Fibroblast of lung (primary cell): ENCODE data around the gene ADGRV1.

Source experiments
- EZH2 ChIP-seq: IDR thresholded peaks from 2 replicates; pipeline ENCODE4 v1.5.1; 2012; ENCODE audit warnings: low read length, control low read depth, mild to moderate bottlenecking; ENCODE audit errors: missing control alignments
- TF ChIP-seq, protein P1 (sequence below), 2 donors: IDR thresholded peaks in 1 of 2; conservative IDR thresholded peaks in 1 of 2; 1 replicate in 1 of 2; 2 replicates in 1 of 2; pipeline ENCODE4 v1.5.1; 2011 to 2012; ENCODE audit warnings: low read length in 2 of 2, control low read depth in 1 of 2, inconsistent platforms in 1 of 2, low read depth in 1 of 2, mild to moderate bottlenecking in 1 of 2

DNA sequence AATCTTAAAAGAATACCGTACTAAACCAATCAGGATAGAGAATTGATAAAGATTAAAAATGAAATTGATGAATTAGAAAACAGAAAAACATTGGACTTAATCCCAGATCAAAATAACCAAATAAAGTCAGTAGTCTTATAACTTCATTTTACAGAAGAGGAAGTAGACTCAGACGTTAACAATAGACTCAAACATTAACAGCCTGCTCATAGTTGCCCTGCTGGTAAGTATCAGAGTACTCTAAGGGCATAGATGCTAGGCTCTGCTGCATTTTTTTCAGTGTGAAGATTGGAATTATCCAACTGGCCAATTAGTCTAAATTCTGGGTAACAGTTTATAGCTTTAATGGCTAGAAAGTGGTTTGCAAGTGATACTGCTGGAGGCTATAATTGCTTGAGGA, 42.9 kb downstream of the ADGRV1 start:
- TF ChIP-seq, protein P1, sequence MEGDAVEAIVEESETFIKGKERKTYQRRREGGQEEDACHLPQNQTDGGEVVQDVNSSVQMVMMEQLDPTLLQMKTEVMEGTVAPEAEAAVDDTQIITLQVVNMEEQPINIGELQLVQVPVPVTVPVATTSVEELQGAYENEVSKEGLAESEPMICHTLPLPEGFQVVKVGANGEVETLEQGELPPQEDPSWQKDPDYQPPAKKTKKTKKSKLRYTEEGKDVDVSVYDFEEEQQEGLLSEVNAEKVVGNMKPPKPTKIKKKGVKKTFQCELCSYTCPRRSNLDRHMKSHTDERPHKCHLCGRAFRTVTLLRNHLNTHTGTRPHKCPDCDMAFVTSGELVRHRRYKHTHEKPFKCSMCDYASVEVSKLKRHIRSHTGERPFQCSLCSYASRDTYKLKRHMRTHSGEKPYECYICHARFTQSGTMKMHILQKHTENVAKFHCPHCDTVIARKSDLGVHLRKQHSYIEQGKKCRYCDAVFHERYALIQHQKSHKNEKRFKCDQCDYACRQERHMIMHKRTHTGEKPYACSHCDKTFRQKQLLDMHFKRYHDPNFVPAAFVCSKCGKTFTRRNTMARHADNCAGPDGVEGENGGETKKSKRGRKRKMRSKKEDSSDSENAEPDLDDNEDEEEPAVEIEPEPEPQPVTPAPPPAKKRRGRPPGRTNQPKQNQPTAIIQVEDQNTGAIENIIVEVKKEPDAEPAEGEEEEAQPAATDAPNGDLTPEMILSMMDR (conservative IDR thresholded peaks at IDR 0.05 in 1 of 2, IDR thresholded peaks at IDR 0.05 in 1 of 2; ENCODE audit: low read depth in 1 of 2, low read length in 2 of 2) = no peak
- no peak for TF ChIP-seq EZH2
